ENCODE measurements around the gene ITIH4. TPM values are rescaled to one million over a fixed set of nuclear protein-coding genes. Genes with fewer than 3 reads are reported as not detected.
A peak's percentile ranks its signal among the peaks of the same experiment; 100 is the strongest.

ITIH4 gene
- polyA plus RNA-seq, 3 donors = 0.59 to 47.7 TPM; not detected in 1

DNA sequence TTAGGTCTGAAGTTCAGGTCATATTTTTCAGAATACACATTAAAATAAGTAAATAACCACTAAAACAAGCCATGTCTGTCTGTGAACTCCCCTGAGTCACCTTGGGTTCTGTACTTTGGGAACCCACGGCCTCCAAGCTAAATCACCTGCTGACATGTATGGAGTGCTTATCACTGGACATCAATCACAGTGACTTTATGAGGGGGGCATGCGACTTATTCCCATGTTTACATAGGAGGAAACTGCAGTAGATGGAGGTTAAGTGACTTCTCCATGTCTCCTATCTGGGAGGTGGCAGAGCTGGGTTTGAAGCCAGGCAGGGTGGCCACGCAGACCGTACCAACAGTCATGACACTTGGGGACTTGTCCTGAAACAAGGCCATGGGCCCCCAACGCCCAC, 8.1 kb downstream of the ITIH4 start:
- no peak for DNase-seq
- H3K4me1 ChIP-seq (ENCODE audit: control insufficient read depth in 1 of 2, insufficient read depth in 2 of 2, low read length in 2 of 2) = no peaks in the 10 kb centered on the region
- peaks cover 5 to 26% of the 10 kb centered on the region in 2 donors for H3K36me3 ChIP-seq (replicated peaks in 1 of 2; ENCODE audit: control insufficient read depth in 1 of 2, insufficient read depth in 2 of 2, low read length in 2 of 2)
- no peaks in the 10 kb centered on the region for H3K4me1 Mint-ChIP-seq
- no peak overlapping the region for H3K27ac ChIP-seq (ENCODE audit: low read depth in 1 of 2, low read length in 2 of 2)
- H3K27ac Mint-ChIP-seq = no peak overlapping the region
- no peak overlapping the region for H3K4me3 Mint-ChIP-seq
- peaks cover 0 to 2% (median 1%) of the 10 kb centered on the region in 3 donors for H3K27me3 Mint-ChIP-seq (ENCODE audit: low read depth in 3 of 3)
- no peaks in the 10 kb centered on the region for H3K27me3 ChIP-seq (ENCODE audit: control insufficient read depth in 2 of 2, insufficient read depth in 2 of 2, low read length in 2 of 2)
- peaks cover 9 to 23% of the 10 kb centered on the region in 2 donors for H3K36me3 Mint-ChIP-seq
- intact Hi-C loops (cut with micrococcal nuclease) = loop anchor here in 1 of 2 donors (5.0 kb wide), 1 partner anchor 80 kb away; no protein-coding TSS in a partner anchor
- H3K9ac ChIP-seq (ENCODE audit: insufficient read depth, low read length, poor library complexity, severe bottlenecking) = no peak overlapping the region
- H3K4me2 ChIP-seq (replicated peaks; ENCODE audit: extremely low read depth, low read length, poor library complexity, severe bottlenecking) = no peak overlapping the region
- no peaks in the 10 kb centered on the region for H3K9me3 ChIP-seq (replicated peaks in 1 of 2; ENCODE audit: control insufficient read depth in 1 of 2, insufficient read depth in 1 of 2, low read length in 2 of 2)
- no peaks in the 10 kb centered on the region for H3K79me2 ChIP-seq (ENCODE audit: insufficient read depth, low read length)
- no peak overlapping the region for H2AFZ ChIP-seq (ENCODE audit: insufficient read depth, low read depth, low read length, poor library complexity, severe bottlenecking)
- 98% methylated on average over 4 of the region's 5 CpGs for WGBS (ENCODE audit: insufficient coverage)
- no peaks in the 10 kb centered on the region for H4K20me1 ChIP-seq (ENCODE audit: insufficient read depth, low read length)
- H3K4me3 ChIP-seq (replicated peaks in 1 of 3; ENCODE audit: low read depth in 2 of 3, low read length in 3 of 3) = no peak overlapping the region
- TF ChIP-seq, protein P1, sequence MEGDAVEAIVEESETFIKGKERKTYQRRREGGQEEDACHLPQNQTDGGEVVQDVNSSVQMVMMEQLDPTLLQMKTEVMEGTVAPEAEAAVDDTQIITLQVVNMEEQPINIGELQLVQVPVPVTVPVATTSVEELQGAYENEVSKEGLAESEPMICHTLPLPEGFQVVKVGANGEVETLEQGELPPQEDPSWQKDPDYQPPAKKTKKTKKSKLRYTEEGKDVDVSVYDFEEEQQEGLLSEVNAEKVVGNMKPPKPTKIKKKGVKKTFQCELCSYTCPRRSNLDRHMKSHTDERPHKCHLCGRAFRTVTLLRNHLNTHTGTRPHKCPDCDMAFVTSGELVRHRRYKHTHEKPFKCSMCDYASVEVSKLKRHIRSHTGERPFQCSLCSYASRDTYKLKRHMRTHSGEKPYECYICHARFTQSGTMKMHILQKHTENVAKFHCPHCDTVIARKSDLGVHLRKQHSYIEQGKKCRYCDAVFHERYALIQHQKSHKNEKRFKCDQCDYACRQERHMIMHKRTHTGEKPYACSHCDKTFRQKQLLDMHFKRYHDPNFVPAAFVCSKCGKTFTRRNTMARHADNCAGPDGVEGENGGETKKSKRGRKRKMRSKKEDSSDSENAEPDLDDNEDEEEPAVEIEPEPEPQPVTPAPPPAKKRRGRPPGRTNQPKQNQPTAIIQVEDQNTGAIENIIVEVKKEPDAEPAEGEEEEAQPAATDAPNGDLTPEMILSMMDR (IDR thresholded peaks at IDR 0.05) = no peak
- no peaks in the 10 kb centered on the region for H3K9me3 Mint-ChIP-seq

DNA sequence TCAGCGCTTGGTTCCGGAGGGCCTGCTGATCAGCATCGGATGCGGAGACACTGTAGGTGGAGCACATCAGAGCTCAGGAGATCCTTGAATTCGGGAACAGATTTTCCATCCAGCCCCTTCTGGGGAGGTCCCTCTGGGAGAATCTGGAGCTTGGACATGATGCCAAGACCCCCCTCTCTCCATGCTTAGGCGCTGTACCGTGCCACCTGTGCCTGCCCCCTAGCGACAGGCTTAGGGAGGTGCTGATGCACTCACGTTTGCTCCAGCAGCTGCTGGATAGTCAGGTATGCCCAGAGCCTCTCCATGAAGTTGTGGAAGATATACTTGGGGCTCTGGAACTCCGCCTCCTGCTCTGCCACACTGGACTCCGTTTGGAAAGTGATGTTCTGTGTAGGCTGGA, 9.7 kb downstream of the ITIH4 start:
- H2AFZ ChIP-seq (ENCODE audit: insufficient read depth, low read depth, low read length, poor library complexity, severe bottlenecking) = no peak overlapping the region
- H3K27me3 Mint-ChIP-seq (ENCODE audit: low read depth in 3 of 3) = peaks cover 0 to 2% (median 1%) of the 10 kb centered on the region in 3 donors

More for the DNA sequence above, 9.7 kb downstream of the ITIH4 start:
- Mint-ChIP-seq H3K4me1 (no peaks in the 10 kb centered on the region), H3K27ac (peak overlapping the region in 3 of 7 donors; percentile 29 to 69 (median 37)), H3K4me3 (no peak overlapping the region), H3K9me3 (no peaks in the 10 kb centered on the region), H3K36me3 (peaks cover 9 to 23% of the 10 kb centered on the region in 2 donors)
- no peaks in the 10 kb centered on the region for H4K20me1 ChIP-seq (ENCODE audit: insufficient read depth, low read length)
- no peak overlapping the region for H3K4me2 ChIP-seq (replicated peaks; ENCODE audit: extremely low read depth, low read length, poor library complexity, severe bottlenecking)
- no peaks in the 10 kb centered on the region for H3K4me1 ChIP-seq (ENCODE audit: control insufficient read depth in 1 of 2, insufficient read depth in 2 of 2, low read length in 2 of 2)
- peaks cover 5 to 26% of the 10 kb centered on the region in 2 donors for H3K36me3 ChIP-seq (replicated peaks in 1 of 2; ENCODE audit: control insufficient read depth in 1 of 2, insufficient read depth in 2 of 2, low read length in 2 of 2)
- H3K4me3 ChIP-seq (replicated peaks in 1 of 3; ENCODE audit: low read depth in 2 of 3, low read length in 3 of 3) = no peak overlapping the region
- H3K9me3 ChIP-seq (replicated peaks in 1 of 2; ENCODE audit: control insufficient read depth in 1 of 2, insufficient read depth in 1 of 2, low read length in 2 of 2) = no peaks in the 10 kb centered on the region
- H3K27ac ChIP-seq (ENCODE audit: low read depth in 1 of 2, low read length in 2 of 2) = no peak overlapping the region
- H3K27me3 ChIP-seq (ENCODE audit: control insufficient read depth in 2 of 2, insufficient read depth in 2 of 2, low read length in 2 of 2) = no peaks in the 10 kb centered on the region
- H3K79me2 ChIP-seq (ENCODE audit: insufficient read depth, low read length) = no peaks in the 10 kb centered on the region
- 91% methylated on average over 7 of the region's 11 CpGs for WGBS (ENCODE audit: insufficient coverage)
- peak in 2 of 3 donors; percentile 5 to 15 for DNase-seq
- intact Hi-C loops (cut with micrococcal nuclease) = loop anchor here in 1 of 2 donors (5.0 kb wide), 1 partner anchor 78 kb away; no protein-coding TSS in a partner anchor
- no peak overlapping the region for H3K9ac ChIP-seq (ENCODE audit: insufficient read depth, low read length, poor library complexity, severe bottlenecking)
- TF ChIP-seq, protein P1 (IDR thresholded peaks at IDR 0.05) = peak; percentile 66
